GM21381 (cell line): ENCODE results near the gene JUNB.
"Not testable (repeated sequence)": the region's sequence is repeated elsewhere in the genome, so short reads cannot be mapped to it uniquely, and the experiment has no call there.

Experiments used
- ATAC-seq: cut with Tn5 transposase; IDR thresholded peaks from one replicate; pipeline ENCODE4 v1.9.1; 2021; ENCODE audit warnings: mild to moderate bottlenecking, moderate library complexity; ENCODE audit not compliant: unreplicated experiment

Gene JUNB

DNA sequence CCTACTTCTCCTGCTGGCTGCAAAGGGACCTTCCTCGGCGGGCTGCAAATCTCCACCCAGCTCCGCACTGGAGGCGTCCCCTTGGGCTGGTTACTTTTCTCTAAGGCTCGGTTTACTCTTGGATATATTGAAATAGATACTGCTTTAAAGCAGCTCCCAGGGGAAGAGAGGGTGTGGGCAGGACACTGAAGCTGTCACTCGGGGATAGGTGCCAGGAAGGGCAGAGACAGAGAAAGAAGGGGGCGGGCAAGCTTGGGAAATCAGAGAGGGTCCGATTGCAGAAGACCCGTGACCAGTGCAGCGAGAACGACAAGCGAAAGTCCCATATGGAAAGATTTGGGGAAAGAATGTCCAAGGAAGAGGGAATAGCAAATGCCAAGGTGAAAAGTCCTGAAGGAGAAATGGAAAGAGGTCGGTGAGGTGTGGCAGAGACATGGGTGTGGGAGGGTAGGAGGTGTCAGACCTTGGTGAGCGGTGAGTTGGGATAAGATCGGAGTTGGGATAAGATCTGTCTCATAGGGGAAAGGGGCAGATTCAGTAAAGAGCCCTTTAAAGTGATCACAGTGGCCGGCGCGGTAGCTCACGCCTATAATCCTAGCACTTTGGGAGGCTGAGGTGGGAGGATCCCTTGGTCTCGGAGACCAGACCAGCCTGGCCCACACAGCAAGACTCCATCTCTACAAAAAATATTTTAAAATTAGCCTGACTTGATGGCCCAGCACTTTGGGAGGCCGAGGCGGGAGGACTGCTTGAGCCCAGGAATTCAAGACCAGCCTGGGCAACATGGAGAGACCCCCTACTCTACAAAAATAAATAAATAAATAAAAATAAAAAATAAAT, 11.2 kb downstream of the JUNB start:
- ATAC-seq = no peak

DNA sequence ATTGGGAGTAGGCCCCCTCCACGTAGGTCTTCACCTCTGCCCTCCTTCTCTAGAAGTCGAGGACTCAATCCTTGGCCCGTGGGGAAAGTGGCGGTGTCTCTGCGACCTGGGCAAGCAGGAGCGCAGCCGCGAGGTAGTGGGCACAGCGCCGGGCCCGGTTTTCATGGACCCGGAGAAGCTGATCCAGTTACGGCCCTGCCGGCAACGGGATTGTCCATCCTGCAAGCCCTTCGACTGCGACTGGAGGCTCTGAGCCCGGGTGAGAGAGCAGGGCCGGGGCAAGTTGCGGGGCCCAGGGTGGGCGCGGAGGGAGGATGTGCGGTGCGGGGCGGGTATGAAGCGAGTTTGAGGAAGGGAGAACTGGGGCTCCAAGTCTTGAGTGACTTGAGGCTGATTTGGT, 12.8 kb downstream of the JUNB start:
- ATAC-seq = no peak

DNA sequence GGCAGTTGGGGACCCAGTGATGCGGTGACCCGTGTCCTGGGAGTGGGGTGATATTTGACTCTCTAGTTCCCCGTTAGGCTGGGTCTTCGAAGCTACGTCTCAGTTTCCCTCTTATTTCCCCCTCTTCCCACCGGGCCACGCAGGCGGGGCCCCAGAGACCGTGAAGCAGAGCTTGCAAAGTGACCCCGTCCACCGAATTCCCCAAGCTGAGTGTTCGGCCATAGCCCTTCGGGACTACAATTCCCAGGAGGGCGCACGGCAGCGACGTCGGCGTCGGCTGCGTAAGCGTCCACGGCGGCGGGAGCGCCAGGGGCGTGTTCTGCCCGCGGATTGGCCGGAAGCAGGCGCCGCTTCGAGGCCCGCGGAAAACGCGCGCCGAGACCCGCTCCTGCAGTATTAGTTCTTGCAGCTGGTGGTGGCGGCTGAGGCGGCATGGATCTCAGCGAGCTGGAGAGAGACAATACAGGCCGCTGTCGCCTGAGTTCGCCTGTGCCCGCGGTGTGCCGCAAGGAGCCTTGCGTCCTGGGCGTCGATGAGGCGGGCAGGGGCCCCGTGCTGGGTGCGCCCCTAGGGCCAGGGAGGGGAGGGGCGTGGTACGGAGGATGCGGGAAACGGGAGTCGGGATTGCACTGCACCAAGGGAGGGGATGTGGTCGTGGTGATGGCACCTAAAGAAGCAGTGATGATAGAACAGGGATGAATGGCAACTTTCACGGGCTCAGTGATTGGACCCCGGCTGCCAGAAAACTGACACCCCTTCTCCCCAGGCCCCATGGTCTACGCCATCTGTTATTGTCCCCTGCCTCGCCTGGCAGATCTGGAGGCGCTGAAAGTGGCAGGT, 15.2 kb downstream of the JUNB start, which contains the start of gene RNASEH2A:
Gene RNASEH2A (plus strand): TSS at position 343 of the 840 bp plus-strand sequence. CDS start 90 bp downstream, at position 433.
- ATAC-seq = peak; percentile 86

DNA sequence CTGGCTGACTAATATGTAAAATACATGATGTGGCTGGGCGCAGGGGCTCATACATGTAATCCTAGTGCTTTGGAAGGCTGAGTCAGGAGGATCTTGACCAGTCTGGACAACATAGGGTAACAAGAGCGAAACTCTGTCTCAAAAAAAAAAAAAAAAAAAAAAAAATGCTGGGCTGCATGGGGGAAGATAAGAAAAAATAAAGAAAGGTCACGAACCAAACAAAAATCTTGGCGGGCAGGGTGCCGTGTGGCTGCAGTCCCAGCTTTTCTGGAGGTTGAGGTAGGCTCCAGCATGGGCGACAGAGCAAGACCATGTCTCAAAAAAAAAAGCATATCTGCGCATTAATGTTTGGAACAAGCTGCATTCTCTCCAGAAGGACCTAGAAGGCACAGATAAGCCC, 23.8 kb downstream of the JUNB start:
- no peak for ATAC-seq

DNA sequence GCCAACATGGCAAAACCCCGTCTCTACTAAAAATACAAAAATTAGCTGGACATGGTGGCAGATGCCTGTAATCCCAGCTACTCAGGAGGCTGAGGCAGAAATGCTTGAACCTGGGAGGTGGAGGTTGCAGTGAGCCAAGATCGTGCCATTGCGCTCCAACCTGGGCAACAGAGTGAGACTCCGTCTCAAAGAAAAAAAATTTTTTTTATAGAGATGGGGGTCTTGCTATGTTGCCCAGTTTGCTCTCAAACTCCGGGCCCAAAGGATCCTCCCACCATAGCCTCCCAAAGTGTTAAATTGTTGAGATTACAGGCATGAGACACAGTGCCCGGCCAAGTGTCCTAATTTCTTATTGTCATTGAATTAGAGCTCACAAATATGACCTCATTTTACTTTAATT, 25.9 kb downstream of the JUNB start:
- not testable (repeated sequence) for ATAC-seq

DNA sequence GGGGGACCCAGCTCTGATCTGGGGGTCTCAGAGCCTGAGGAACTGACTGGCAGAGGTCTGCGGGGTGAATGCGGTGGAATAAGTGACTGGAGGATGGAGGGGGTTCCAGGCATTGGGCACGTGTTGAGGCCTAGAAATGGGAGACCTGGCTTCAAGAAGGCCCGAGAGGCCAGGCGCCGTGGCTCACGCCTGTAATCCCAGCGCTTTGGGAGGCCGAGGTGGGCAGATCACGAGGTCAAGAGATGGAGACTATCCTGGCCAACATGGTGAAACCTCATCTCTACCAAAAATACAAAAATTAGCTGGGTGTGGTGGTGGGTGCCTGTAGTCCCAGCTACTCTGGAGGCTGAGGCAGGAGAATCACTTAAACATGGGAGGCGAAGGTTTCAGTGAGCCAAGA, 26.5 kb downstream of the JUNB start:
- not testable (repeated sequence) for ATAC-seq

DNA sequence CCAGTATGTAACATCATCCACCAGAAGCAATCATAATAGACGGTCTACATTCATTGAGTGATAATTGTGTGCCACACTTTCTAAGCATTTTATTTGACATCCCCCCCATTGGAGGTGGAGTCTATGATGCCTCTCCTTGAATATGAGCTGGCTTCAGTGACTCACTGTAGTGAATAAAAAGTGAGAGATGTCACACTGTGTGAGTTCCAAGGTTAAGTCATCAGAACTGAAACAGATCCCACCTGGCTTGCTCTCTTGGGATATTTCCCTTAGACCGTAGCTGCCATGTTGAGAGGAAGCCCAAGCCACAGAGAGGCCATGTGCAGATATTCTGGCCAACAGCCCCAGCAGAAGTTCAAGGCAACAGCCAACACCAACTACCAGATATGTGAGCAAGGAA, 30.5 kb downstream of the JUNB start:
- no peak for ATAC-seq

DNA sequence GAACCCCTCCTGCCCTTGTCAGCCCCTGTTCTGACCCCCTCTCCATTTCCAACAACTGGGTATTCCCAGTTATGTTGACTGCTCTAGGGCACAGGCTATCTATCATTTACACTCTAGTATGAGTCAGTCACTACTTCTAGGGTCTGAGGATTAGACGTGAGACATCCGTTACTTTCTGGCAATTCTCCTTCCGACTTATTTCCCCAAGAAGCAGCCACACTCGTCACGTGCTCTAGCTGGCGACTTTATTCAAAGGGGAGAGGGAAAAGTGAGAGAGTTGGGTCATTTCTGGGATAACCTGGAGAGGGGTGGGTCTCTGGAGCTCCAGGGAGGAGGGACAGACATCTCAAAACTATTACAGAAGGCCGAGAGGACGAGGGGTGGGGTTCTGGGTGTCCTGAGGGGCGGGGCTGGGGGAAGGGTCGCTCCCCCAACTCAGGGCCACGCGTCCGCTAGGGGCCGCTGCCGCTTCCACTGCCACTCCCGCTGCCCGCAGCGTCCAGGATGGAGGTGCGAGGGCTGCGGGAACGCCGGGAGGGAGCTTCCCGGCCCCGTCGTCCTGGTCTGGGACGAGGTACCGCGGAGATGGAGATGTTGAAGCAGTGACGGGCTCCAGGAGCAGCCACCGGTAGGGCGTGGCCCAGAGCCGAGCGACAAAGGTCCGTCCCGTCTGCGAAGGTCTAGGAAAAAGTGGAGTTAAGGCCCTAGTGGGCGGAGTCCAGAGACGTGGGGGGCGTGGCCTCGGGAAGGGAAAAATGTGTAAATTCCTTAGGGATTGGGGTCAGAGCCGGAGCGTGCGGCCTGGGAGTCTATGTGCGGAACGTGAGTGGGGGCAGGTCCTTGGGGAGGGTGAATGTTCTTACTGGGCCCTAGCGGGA, 34.2 kb downstream of the JUNB start:
- ATAC-seq = no peak

DNA sequence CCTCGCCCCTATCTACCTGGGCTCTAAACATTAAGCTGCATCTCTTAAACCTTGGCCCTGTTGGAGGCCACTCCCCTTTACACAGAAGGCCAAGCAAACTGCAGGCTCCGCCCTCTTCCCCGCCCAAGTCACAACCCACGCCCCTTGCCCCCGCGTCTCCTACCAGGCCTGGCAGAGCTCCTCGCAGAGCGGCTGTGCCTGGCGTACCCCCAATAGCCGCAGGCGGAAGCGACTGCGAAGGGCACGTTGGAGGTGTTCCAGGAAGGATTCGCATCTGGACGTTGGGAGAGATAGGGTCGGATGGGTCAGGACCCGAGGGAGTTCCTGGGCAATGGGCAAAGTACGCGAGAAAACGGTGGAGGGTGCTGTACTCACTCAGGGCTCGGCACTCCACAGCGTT, 37.2 kb downstream of the JUNB start:
- no peak for ATAC-seq

DNA sequence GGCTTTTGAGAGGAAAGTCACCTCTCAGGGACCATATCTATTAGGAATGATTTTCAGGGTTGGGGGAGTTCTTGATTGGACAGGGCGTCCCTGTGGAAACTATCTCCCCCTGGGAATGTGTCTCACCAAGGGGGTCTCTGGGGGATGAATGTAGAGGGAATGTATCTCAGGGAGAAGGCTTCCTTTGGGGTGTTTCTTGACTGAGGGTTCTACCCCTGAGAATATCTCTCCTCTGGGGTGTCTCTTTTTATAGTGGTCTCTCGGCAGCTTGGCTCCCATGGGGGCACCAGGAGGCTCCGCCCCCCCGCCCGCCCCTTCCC, 42.1 kb downstream of the JUNB start:
- no peak for ATAC-seq

DNA sequence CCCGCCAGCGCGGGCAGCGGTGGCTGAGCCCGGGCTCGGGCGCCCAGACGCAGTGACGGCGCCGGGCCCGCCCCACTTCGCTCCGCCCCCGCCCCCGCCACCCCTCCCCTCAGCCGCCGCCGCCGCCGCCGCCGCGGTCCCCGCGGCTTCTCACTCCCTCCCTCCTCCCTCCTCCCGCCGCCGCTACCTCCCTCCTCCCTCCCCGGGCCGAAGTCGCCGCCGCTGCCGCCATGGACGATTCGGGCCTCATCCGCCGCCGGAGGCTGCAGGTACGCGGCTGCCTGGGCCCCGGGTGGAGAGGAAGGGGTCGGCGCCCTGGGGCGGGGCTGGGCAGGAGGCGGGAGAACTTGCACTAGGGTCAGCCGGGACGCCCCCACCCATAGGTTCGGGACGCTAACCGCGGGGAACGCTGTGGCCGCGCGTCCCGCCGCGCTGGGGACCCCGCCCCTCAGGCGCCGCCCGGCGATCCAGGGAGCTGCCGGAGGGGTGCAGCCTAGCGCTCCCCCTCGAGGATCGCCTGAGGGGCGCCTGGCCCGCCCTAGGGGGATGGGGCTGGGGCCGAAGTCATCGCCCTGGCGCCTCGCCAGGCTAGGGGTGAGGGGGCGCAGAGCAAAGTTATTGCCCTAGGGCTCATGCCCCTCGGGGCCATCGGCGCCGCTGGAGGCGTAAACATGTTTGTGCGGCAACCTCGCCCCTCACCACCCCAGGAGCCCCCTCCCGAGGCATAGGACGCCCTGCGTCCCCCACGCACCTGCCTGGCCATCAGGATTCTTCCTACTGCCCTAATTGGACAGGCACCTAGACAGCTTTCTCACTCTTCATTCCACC, 42.7 kb downstream of the JUNB start:
- no peak for ATAC-seq

DNA sequence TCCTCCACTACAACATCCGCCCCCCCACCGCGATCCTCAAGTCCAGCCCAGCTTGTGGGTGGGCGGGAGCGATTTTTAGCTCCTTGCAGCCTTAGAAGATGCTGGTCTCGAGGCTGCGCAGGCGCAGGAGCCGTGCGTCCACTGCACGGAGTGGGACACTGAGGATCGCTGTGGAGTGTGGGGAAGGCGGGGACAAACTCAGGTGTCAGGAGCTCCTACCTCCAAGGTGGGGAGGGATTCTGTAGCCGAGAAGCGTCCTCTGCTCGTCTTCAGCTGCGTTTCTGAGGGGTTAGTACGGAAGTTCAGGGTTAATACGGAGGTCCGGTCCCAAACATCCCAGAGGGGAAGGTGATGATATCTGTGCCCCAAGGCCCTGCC, 43.3 kb downstream of the JUNB start, which contains the start of gene RTBDN:
Gene RTBDN (minus strand): TSS at position 14 of the 378 bp plus-strand sequence. CDS start 4,600 bp downstream, outside the sequence.
- no peak for ATAC-seq

DNA sequence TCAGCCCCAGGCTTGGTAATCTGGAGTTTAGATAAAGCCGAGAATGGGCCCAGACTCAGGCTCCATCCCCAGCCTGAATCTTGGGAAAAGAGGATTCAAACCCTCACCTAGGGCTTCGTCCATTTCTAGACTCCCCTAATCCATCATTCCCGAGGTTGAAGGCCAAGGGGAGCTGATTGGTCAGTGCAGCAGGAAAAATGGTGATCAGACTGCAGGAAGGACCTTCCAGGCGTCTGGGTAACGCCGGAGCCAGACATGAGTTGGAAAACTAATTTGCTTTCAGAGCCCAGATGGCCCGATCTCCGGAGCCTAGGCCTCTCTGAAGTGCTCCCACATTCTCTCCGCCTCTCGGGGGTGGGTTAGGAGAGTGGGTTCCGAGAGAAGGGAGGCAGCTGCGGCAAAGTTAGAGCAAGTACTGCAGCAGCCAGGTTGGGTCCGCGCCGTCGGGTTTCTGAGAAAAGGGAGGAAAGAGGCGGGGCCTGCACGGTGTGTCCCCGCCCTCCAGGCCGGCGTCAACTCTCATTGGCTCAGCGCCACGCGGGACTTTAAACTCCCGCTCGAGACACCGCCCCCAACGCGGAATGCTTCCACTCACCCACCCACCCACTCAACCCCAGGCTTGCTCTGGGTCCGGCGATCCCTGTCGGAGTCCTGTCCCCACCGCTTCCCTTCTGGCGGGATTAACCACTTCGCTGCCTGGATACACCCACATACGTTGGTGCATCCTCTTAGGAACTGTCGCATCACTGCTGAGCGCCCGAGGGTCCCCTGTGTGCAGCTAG, 43.9 kb downstream of the JUNB start:
- ATAC-seq = no peak

DNA sequence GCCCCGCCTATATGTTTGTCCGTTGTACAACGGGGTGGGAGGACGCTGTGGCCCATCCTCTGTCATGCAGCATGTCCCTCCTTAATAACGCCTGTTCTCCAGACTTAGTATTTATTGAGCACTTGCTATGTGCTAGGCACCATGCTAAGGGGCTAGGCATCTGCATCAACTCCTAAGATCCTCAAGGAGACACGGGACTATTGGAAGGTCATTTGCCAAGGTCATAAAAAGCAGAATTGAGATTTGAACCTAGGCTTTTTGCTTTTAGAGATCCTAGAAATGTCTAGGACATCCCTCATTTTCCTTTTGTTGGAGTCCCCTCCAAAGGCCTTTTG, 45.2 kb downstream of the JUNB start:
- no peak for ATAC-seq

DNA sequence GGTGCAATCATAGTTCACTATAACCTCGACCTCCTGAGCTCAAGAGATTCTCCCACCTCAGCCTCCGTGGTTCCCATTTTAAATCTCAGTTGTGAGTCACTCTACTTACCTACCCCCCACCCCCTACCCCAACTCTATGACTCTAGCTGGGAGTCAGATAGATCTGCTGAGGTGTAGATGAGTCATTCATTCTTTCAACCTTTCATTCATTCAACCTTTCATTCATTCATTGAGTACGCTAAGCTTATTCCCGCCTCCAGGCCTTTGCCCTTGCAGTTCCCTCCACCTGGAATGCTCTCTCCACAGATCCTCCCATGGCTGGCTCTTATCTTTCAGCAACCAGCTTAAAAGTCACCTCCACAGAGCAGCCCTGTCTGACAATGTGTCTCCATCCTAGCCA, 45.9 kb downstream of the JUNB start:
- ATAC-seq = no peak

DNA sequence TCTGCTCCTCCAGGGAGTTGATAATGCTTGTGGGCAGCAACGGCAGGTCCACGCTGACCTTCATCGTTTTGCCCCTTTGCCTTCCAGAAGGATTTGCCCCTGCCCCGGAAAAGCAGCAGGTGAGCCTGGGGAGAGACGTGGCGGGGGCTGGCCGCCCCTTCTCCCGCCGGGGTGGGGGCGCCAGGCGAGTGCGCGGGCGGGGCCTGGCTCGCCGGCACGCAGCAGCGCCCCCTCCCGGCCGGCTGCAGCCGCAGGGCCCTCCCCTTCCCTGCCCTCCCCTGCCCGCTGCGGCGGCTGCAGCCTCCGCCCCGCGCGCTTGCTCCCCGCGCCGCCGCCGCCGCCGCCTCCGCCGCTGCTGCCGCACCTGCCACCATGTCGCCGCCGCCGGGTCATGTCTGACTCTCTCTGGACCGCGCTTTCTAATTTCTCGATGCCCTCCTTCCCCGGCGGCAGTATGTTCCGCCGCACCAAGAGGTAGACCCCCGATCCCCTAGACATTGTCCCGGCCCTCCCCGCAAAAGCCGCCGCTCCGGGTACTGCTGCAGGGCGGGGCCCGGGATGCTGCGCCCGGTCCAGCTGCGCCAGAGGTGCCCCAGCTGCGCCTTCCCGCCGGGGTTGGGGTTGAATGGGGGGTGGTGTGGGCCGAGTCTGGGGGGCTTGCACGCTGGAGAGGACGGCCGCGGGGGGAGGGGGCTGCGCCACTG, 47.0 kb downstream of the JUNB start, which contains the start of gene MAST1:
Gene MAST1 (plus strand): TSS at position 334 of the 704 bp plus-strand sequence. CDS start 58 bp downstream, at position 392.
- no peak for ATAC-seq

DNA sequence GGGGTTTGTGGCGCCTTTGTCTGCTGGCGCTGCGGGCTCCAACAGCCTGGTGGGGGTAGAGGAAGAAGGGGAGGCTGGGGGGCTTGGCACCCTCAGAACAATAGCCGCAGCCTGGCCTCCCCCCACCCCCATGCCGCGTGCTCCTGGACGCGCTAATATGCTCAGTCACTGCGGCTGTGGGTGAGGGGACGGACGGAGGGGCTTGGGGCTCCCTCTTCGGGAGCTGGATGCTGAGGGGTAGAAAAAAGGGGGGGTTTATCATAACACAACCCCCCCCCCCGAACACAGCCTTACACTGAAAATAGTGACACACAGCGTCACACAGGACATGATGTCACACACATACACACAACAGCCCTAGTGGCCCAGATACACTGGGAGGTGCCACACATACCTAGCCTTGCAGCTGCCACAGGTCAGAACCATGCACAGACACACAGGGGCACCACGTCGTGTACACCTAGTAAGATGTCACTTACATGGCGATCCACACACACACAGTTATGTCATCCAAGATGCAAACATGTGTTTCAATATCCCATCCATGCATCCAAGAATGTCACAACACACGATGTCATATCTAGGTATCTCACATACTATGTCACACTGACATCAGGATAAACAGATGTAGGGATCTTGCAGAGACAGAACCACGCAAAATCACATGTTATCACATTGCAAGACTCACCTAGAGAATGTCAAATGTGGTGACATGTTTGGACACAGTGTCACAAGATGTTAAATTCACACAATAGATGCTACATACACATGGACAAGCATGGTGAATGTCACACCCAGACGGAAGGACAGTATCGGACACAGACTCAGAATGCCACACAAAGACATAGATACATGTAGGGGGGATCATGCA, 47.8 kb downstream of the JUNB start:
- ATAC-seq = no peak
